OCI-LY1 (cell line): ENCODE data around the gene SMLR1.

Experiments used
- CTCF ChIP-seq: fragments of 200-600 bp; sonication (generic), shearing (Covaris generic); IDR thresholded peaks from 2 replicates; pipeline ENCODE4 v1.5.1; 2017; ENCODE audit warnings: mild to moderate bottlenecking, antibody characterized with exemption, low read length, moderate library complexity, mixed read lengths
- EZH2 ChIP-seq: fragments of 200-600 bp; sonication (generic), shearing (Covaris generic); IDR thresholded peaks from 2 replicates; pipeline ENCODE4 v1.8.0; 2017; ENCODE audit warnings: borderline replicate concordance, mixed run types, mild to moderate bottlenecking, antibody characterized with exemption, low read length, moderate library complexity, mixed read lengths

GRCh38 chr6:130814506-130814905 is 12.7 kb upstream of the SMLR1 start:
- no peak for TF ChIP-seq CTCF
- no peak for TF ChIP-seq EZH2
